GM12878 (cell line): Measurements from ENCODE around the gene ARHGEF7. TPM values are rescaled to one million over a fixed set of nuclear protein-coding genes. Genes with fewer than 3 reads are reported as not detected.

Source experiments
- ATAC-seq: fragments of 200-7000 bp; cut with Tn5 transposase; 3 replicates; pipeline ENCODE4 v1.9.1; 2020; ENCODE audit warnings: mild to moderate bottlenecking, moderate library complexity
- BruUV-seq: library from RNA; stranded (reverse); fragments of 400-500 nt; replicated peaks from 2 replicates; lab custom pipeline; 2021; lab: Mats Ljungman, UMichigan
- CTCF ChIA-PET: fragments of 300-600 bp; sonication (Branson Sonifier 250); formaldehyde crosslinking; extraction: SDS; loops from one replicate; lab custom pipeline; 2021; ENCODE audit warnings: inconsistent platforms; lab: Yijun Ruan, JAX
- POLR2A ChIA-PET: fragments of 350-600 bp; formaldehyde crosslinking; extraction: SDS; loops from one replicate; lab custom pipeline; 2021; ENCODE audit warnings: inconsistent platforms; lab: Charles Lee
- RAD21 ChIA-PET: fragments of 300-600 bp; sonication (Branson Sonifier 250); formaldehyde crosslinking; loops from one replicate; lab custom pipeline; 2023; ENCODE audit warnings: antibody characterized with exemption; ENCODE audit not compliant: unreplicated experiment; lab: Charles Lee
- SMC1A ChIA-PET: fragments of 300-600 bp; sonication (Branson Sonifier 250); formaldehyde crosslinking; loops from one replicate; lab custom pipeline; 2023; ENCODE audit not compliant: unreplicated experiment, uncharacterized antibody; lab: Charles Lee
- DNase-seq: peaks from one replicate; pipeline ENCODE4 v3.0.0-alpha.2; 2011; ENCODE audit warnings: low read depth, low spot score
- FAIRE-seq: peaks from 3 replicates; lab custom pipeline; 2011; peaks lifted over from hg19 to GRCh38; lab: Jason Lieb, UNC
- H2AFZ ChIP-seq: 2 replicates; pipeline ENCODE4 v1.6.0; 2011; ENCODE audit warnings: low read depth, low read length, control low read depth; ENCODE audit not compliant: control insufficient read depth
- H3K27ac ChIP-seq: 2 replicates; pipeline ENCODE4 v1.5.1; 2011; ENCODE audit warnings: control low read depth; ENCODE audit not compliant: control insufficient read depth, insufficient read depth
- H3K27me3 ChIP-seq, 2 experiments: replicated peaks in 1 of 2; 2 replicates each; pipeline versions ENCODE4 v1.6.0 to v1.6.1; 2011; ENCODE audit warnings: low read length in 1 of 2; ENCODE audit not compliant: control insufficient read depth in 2 of 2, insufficient read depth in 2 of 2
- H3K36me3 ChIP-seq, 2 experiments: 2 replicates each; pipeline ENCODE4 v1.5.1; 2011; ENCODE audit warnings: low read length in 1 of 2; ENCODE audit not compliant: control insufficient read depth in 2 of 2, insufficient read depth in 2 of 2
- H3K4me1 ChIP-seq: 2 replicates; pipeline ENCODE4 v1.6.1; 2011; ENCODE audit warnings: mild to moderate bottlenecking, low read length, moderate library complexity, mixed read lengths; ENCODE audit not compliant: control insufficient read depth, insufficient read depth
- H3K4me2 ChIP-seq: 2 replicates; pipeline ENCODE4 v1.6.0; 2011; ENCODE audit warnings: control low read depth; ENCODE audit not compliant: control insufficient read depth, insufficient read depth
- H3K4me3 ChIP-seq: fragments of 200-600 bp; sonication (generic); 2 replicates; pipeline ENCODE4 v1.5.1; 2016
- H3K79me2 ChIP-seq: 2 replicates; pipeline ENCODE4 v1.6.0; 2011; ENCODE audit warnings: low read length; ENCODE audit not compliant: control insufficient read depth, insufficient read depth
- H3K9ac ChIP-seq: 2 replicates; pipeline ENCODE4 v1.8.0; 2011; ENCODE audit warnings: low read length, control low read depth, mixed read lengths; ENCODE audit not compliant: control insufficient read depth, insufficient read depth
- H3K9me3 ChIP-seq: replicated peaks from 3 replicates; pipeline ENCODE4 v1.5.1; 2011; ENCODE audit warnings: mild to moderate bottlenecking, low read length; ENCODE audit not compliant: control insufficient read depth, insufficient read depth
- H4K20me1 ChIP-seq: 2 replicates; pipeline ENCODE4 v1.6.0; 2011; ENCODE audit not compliant: control insufficient read depth, insufficient read depth
- ASH2L ChIP-seq: fragments of 300-600, 200-600 bp; sonication (generic); IDR thresholded peaks from 2 replicates; pipeline ENCODE4 v1.6.1; 2017; ENCODE audit warnings: low read depth, mild to moderate bottlenecking, borderline replicate concordance
- CREB1 ChIP-seq: IDR thresholded peaks from 2 replicates; pipeline ENCODE4 v1.6.1; 2012; ENCODE audit warnings: low read depth, mild to moderate bottlenecking, inconsistent platforms
- FOS ChIP-seq: IDR thresholded peaks from 3 replicates; pipeline ENCODE4 v1.6.1; 2011; ENCODE audit warnings: borderline replicate concordance; ENCODE audit not compliant: insufficient read length; ENCODE audit errors: extremely low read depth
- GABPA ChIP-seq: IDR thresholded peaks from 2 replicates; pipeline ENCODE4 v1.6.1; 2014; ENCODE audit warnings: antibody characterized with exemption, low read depth, mild to moderate bottlenecking, inconsistent platforms
- HDGF ChIP-seq: fragments of 450-650 bp; IDR thresholded peaks from 2 replicates; pipeline ENCODE4 v1.6.1; 2016; ENCODE audit warnings: antibody characterized with exemption
- KLF5 ChIP-seq: fragments of 450-650 bp; IDR thresholded peaks from 2 replicates; pipeline ENCODE4 v1.6.1; 2014; ENCODE audit warnings: mild to moderate bottlenecking; ENCODE audit not compliant: partially characterized antibody
- NR2C1 ChIP-seq: fragments of 450-650 bp; IDR thresholded peaks from 2 replicates; pipeline ENCODE4 v1.6.1; 2017; ENCODE audit warnings: antibody characterized with exemption, mild to moderate bottlenecking, moderate library complexity
- NR2F1 ChIP-seq: fragments of 450-650 bp; conservative IDR thresholded peaks from 2 replicates; pipeline ENCODE4 v1.6.1; 2017; ENCODE audit warnings: mild to moderate bottlenecking
- PRDM15 ChIP-seq: fragments of 450-650 bp; formaldehyde crosslinking; IDR thresholded peaks from 2 replicates; pipeline ENCODE4 v1.4.0; 2020; ENCODE audit warnings: mild to moderate bottlenecking, moderate library complexity
- RB1 ChIP-seq: fragments of 450-650 bp; formaldehyde crosslinking; IDR thresholded peaks from 2 replicates; pipeline ENCODE4 v1.6.1; 2017; ENCODE audit warnings: mild to moderate bottlenecking, borderline replicate concordance
- SPI1 ChIP-seq: IDR thresholded peaks from 2 replicates; pipeline ENCODE4 v1.6.1; 2011; ENCODE audit warnings: low read depth, mild to moderate bottlenecking, low read length, moderate library complexity, borderline replicate concordance; ENCODE audit not compliant: insufficient read depth
- ZNF687 ChIP-seq: fragments of 450-650 bp; IDR thresholded peaks from 2 replicates; pipeline ENCODE4 v1.6.1; 2017; ENCODE audit warnings: mild to moderate bottlenecking, moderate library complexity
- WGBS: methylation state at CpG from one replicate; pipeline ENCODE4 v1.1.6; 2016; ENCODE audit warnings: low lambda C conversion rate; ENCODE audit not compliant: insufficient replicate concordance, insufficient coverage; ENCODE audit errors: missing lambda C conversion rate; 5-methylcytosine and 5-hydroxymethylcytosine counted together
- in situ Hi-C: fragments of 300-500 bp; cut with MboI; formaldehyde crosslinking; loops from 9 replicates; pipeline ENCODE4 v1.14.3; 2018; ENCODE audit warnings: mixed read lengths
- intact Hi-C: fragments of 100-400 bp; cut with micrococcal nuclease; formaldehyde crosslinking; loops from one replicate; pipeline ENCODE4 v1.14.2; 2022; ENCODE audit not compliant: unreplicated experiment
- polyA plus RNA-seq, 11 experiments: library from polyadenylated mRNA; depleted of rRNA in 4 of 11; unstranded in 6 of 11; stranded (reverse) in 5 of 11; fragments of >200 nt; fragmentation: Nextera tagmentation in 4 of 11; fragmentation: Illumina TruSeq in 1 of 11; extraction: Ambion mirVana in 4 of 11; extraction: Trizol in 1 of 11; gene quantifications; 1 replicate in 1 of 11; 2 replicates in 10 of 11; pipeline versions ENCODE4 v1.2.1 to v1.2.3, GENCODE V29; 2011 to 2016; ENCODE audit warnings: inconsistent platforms in 2 of 11, missing spikeins in 2 of 11, low read depth in 1 of 11
- total RNA-seq, 4 experiments: library from RNA; depleted of rRNA in 3 of 4; stranded (reverse); fragments of >200 nt in 3 of 4; fragmentation: Illumina TruSeq in 1 of 4; extraction: Trizol in 1 of 4; gene quantifications; 2 replicates each; pipeline versions ENCODE4 v1.2.1 to v1.2.3, GENCODE V29; 2013 to 2021

Gene ARHGEF7
- total and polyA plus RNA-seq, 10 of the 15 experiments (the other 5 are each of a cell fraction or from before 2014, with no cell fraction given): 4.7 to 65.5 (median 36.6) TPM

DNA sequence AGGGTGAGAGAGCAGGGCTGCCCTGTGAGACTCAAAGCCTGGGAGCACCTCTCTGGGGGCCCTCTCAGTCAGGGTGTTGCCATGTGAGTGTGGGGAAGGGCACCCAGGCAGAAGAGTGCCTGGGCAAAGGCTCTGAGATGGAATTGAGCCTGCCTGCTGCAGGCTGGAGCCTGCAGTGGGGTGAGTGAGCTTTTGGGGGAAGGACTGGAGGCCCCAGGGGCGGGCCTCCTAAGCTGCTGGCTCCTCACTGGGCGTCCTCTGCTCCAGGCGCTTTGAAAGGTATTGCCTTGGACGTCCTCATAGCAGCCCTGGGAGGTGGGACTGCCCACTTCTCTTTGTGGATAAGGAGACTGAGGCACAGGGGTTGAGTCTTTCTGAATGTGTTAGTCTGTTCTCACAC lies 60.3 kb downstream of the ARHGEF7 start:
- ChIA-PET RAD21 (interaction anchor here (1.1 kb wide), 1 partner anchor 107 kb away, joined by 3 read pairs; no protein-coding TSS in a partner anchor), SMC1A (interaction anchor here (1.6 to 2.0 kb wide), 2 partner anchors 8 to 10 kb away, joined by 3 to 8 read pairs; no protein-coding TSS in a partner anchor), CTCF (no interaction called here), POLR2A (interaction anchor here (1.5 kb wide), 1 partner anchor 11 kb away, joined by 5 read pairs; no protein-coding TSS in a partner anchor)
- peaks cover 16% of the 10 kb centered on the region for H3K9me3 ChIP-seq
- in situ Hi-C loops: no loop called here
- H3K36me3 ChIP-seq: peaks cover 15 to 43% of the 10 kb centered on the region in 2 experiments
- peaks cover 34% of the 10 kb centered on the region for H3K4me1 ChIP-seq
- H3K79me2 ChIP-seq: peaks cover 83% of the 10 kb centered on the region
- no peak overlapping the region for H2AFZ ChIP-seq
- DNase-seq (no peak), FAIRE-seq (no peak), ATAC-seq (no peak)
- H3K27me3 ChIP-seq: no peaks in the 10 kb centered on the region
- intact Hi-C loops: no loop called here
- H3K27ac ChIP-seq: peak overlapping the region; percentile 26; the same call in 1 of the 2 replicates
- H3K4me3 ChIP-seq: no peak overlapping the region
- 100% methylated on average over 4 of the region's 4 CpGs for WGBS
- H3K4me2 ChIP-seq: no peak overlapping the region
- TF ChIP-seq RB1 (no peak), KLF5 (no peak), FOS (no peak), SPI1 (no peak), HDGF (no peak), ASH2L (no peak), NR2F1 (no peak), CREB1 (no peak), ZNF687 (no peak), NR2C1 (no peak), GABPA (no peak), PRDM15 (CRISPR knock-in tag) (no peak)
- no peaks in the 10 kb centered on the region for H4K20me1 ChIP-seq
- BruUV-seq: no TSS peak
- no peak overlapping the region for H3K9ac ChIP-seq
